Endodermal cell (in vitro differentiated cells): ENCODE results near the gene TSEN34. TPM values are rescaled to one million over a fixed set of nuclear protein-coding genes. Genes with fewer than 3 reads are reported as not detected.

Source experiments
- DNase-seq: peaks from one replicate; pipeline ENCODE4 v3.0.0-alpha.2; 2017
- H3K27ac ChIP-seq: 2 replicates; pipeline ENCODE4 v1.5.1; 2013; ENCODE audit warnings: mild to moderate bottlenecking, low read depth, low read length, moderate library complexity
- H3K27me3 ChIP-seq: 2 replicates; pipeline ENCODE4 v1.6.1; 2013; ENCODE audit warnings: mild to moderate bottlenecking, low read length, moderate library complexity; ENCODE audit not compliant: insufficient read depth, control insufficient read depth, poor library complexity, severe bottlenecking
- H3K36me3 ChIP-seq: 2 replicates; pipeline ENCODE4 v1.7.0; 2013; ENCODE audit warnings: mild to moderate bottlenecking, low read length, moderate library complexity; ENCODE audit not compliant: control insufficient read depth, insufficient read depth
- H3K4me1 ChIP-seq: one replicate; pipeline ENCODE4 v1.7.0; 2013; ENCODE audit warnings: low read length; ENCODE audit not compliant: control insufficient read depth, insufficient read depth
- H3K4me3 ChIP-seq: 2 replicates; pipeline ENCODE4 v1.5.1; 2013; ENCODE audit warnings: mild to moderate bottlenecking, low read length, moderate library complexity
- H3K9ac ChIP-seq: 2 replicates; pipeline ENCODE4 v1.6.1; 2013; ENCODE audit warnings: mild to moderate bottlenecking, low read length, moderate library complexity; ENCODE audit not compliant: poor library complexity, severe bottlenecking; ENCODE audit errors: extremely low read depth
- H3K9me3 ChIP-seq: 2 replicates; pipeline ENCODE4 v1.6.1; 2013; ENCODE audit warnings: mild to moderate bottlenecking, low read length, moderate library complexity; ENCODE audit not compliant: control insufficient read depth
- H3K27ac Mint-ChIP-seq: 2 replicates; pipeline ENCODE4 v1.8.0; 2020; ENCODE audit warnings: mixed read lengths
- H3K27me3 Mint-ChIP-seq: 2 replicates; pipeline ENCODE4 v1.8.0; 2021; ENCODE audit warnings: mild to moderate bottlenecking, mixed read lengths; ENCODE audit not compliant: insufficient read depth
- H3K36me3 Mint-ChIP-seq: 2 replicates; pipeline ENCODE4 v1.8.0; 2020; ENCODE audit warnings: low read depth, mixed read lengths
- H3K4me1 Mint-ChIP-seq: 2 replicates; pipeline ENCODE4 v1.8.0; 2020; ENCODE audit warnings: mixed read lengths
- H3K4me3 Mint-ChIP-seq: 2 replicates; pipeline ENCODE4 v1.8.0; 2020; ENCODE audit warnings: mild to moderate bottlenecking, moderate library complexity, mixed read lengths
- H3K9me3 Mint-ChIP-seq: 2 replicates; pipeline ENCODE4 v1.8.0; 2020; ENCODE audit warnings: mild to moderate bottlenecking, mixed read lengths
- CTCF ChIP-seq: fragments of 200-600 bp; sonication (generic); conservative IDR thresholded peaks from 2 replicates; pipeline ENCODE4 v1.5.0; 2021; ENCODE audit warnings: antibody characterized with exemption, mild to moderate bottlenecking
- WGBS, 2 experiments: methylation state at CpG; one replicate each; pipeline versions ENCODE4 v1.1.5 to v1.1.7; 2013; ENCODE audit warnings: missing lambda C conversion rate in 2 of 2, mixed read lengths in 1 of 2; ENCODE audit not compliant: insufficient coverage in 1 of 2, insufficient read length in 1 of 2; 5-methylcytosine and 5-hydroxymethylcytosine counted together
- total RNA-seq, 2 donors: library from RNA; stranded (reverse); fragmentation: NEBNext Ultra II Directional in 1 of 2; extraction: Animal tissue kit (Norgen Biotek cat#: 25700) in 1 of 2; gene quantifications; 2 replicates in 1 of 2; 3 replicates in 1 of 2; pipeline ENCODE4 v1.2.1, GENCODE V29; 2021

Gene TSEN34
- total RNA-seq, 2 donors from 2014 or later: 26.0 to 27.5 TPM

- Histone ChIP-seq H3K9me3 (no peaks in the 10 kb centered on the region), H3K27ac (no peak overlapping the region), H3K36me3 (peaks cover 43% of the 10 kb centered on the region), H3K27me3 (no peaks in the 10 kb centered on the region), H3K4me1 (no peaks in the 10 kb centered on the region), H3K4me3 (no peak overlapping the region), H3K9ac (no peak overlapping the region)
- Mint-ChIP-seq H3K4me3 (no peak overlapping the region), H3K27me3 (no peaks in the 10 kb centered on the region), H3K36me3 (peaks cover 53% of the 10 kb centered on the region), H3K27ac (no peak overlapping the region), H3K9me3 (no peaks in the 10 kb centered on the region), H3K4me1 (peaks cover 4% of the 10 kb centered on the region)
- 93 to 96% methylated on average over 5 to 11 of the region's 11 CpGs for WGBS, 2 experiments
- DNase-seq: no peak
- TF ChIP-seq CTCF: no peak
Measured at GRCh38 chr19:54183431-54183830, 7.7 kb upstream of the TSEN34 start.

GRCh38 chr19:54186351-54186750 is 4.8 kb upstream of the TSEN34 start:
- no peak overlapping the region for H3K4me3 Mint-ChIP-seq
- H3K9me3 Mint-ChIP-seq: no peaks in the 10 kb centered on the region
- peaks cover 4% of the 10 kb centered on the region for H3K4me1 Mint-ChIP-seq
- H3K27me3 Mint-ChIP-seq: no peaks in the 10 kb centered on the region
- Histone ChIP-seq H3K9me3 (no peaks in the 10 kb centered on the region), H3K36me3 (peaks cover 29% of the 10 kb centered on the region), H3K27me3 (no peaks in the 10 kb centered on the region), H3K27ac (no peak overlapping the region), H3K4me1 (no peaks in the 10 kb centered on the region), H3K4me3 (no peak overlapping the region), H3K9ac (no peak overlapping the region)
- DNase-seq: no peak
- TF ChIP-seq CTCF: no peak
- no peak overlapping the region for H3K27ac Mint-ChIP-seq
- H3K36me3 Mint-ChIP-seq: peaks cover 38% of the 10 kb centered on the region
- 94 to 96% methylated on average over 4 to 8 of the region's 8 CpGs for WGBS, 2 experiments

GRCh38 chr19:54186934-54187381 is 4.2 kb upstream of the TSEN34 start:
- no peaks in the 10 kb centered on the region for H3K27me3 Mint-ChIP-seq
- Histone ChIP-seq H3K9me3 (no peaks in the 10 kb centered on the region), H3K36me3 (peaks cover 29% of the 10 kb centered on the region), H3K27ac (no peak overlapping the region), H3K9ac (no peak overlapping the region), H3K27me3 (no peaks in the 10 kb centered on the region), H3K4me1 (no peaks in the 10 kb centered on the region), H3K4me3 (no peak overlapping the region)
- H3K4me1 Mint-ChIP-seq: peaks cover 8% of the 10 kb centered on the region
- no peak for DNase-seq
- H3K36me3 Mint-ChIP-seq: peaks cover 41% of the 10 kb centered on the region
- WGBS, 2 experiments: 96 to 100% methylated on average over 1 to 11 of the region's 11 CpGs
- peak overlapping the region; percentile 76 for H3K4me3 Mint-ChIP-seq
- H3K27ac Mint-ChIP-seq: no peak overlapping the region
- H3K9me3 Mint-ChIP-seq: no peaks in the 10 kb centered on the region
- TF ChIP-seq CTCF: no peak
